ENCODE results near the gene PCDHB7.
A peak's percentile ranks its signal among the peaks of the same experiment; 100 is the strongest.
"Not testable (repeated sequence)": the region's sequence is repeated elsewhere in the genome, so short reads cannot be mapped to it uniquely, and the experiment has no call there.

The PCDHB7 gene

GRCh38 chr5:141210849-141211248, 38.4 kb downstream of the PCDHB7 start:
- DNase-seq; in situ Hi-C loops (cut with HindIII; ENCODE audit: low pct_ligation_motif_present, low pct_unique_long_range_greater_than_20kb, low sequenced_read_pairs): not testable (repeated sequence)

GRCh38 chr5:141213656-141214339, 41.4 kb downstream of the PCDHB7 start, which contains the start of gene PCDHB13:
PCDHB13 (plus strand) TSS chr5:141213919; CDS start chr5:141214124, 205 bp downstream.
- in situ Hi-C loops (cut with HindIII; ENCODE audit: low pct_ligation_motif_present, low pct_unique_long_range_greater_than_20kb, low sequenced_read_pairs): not testable (repeated sequence)
- DNase-seq: peak; percentile 58

GRCh38 chr5:141214583-141214982, 42.1 kb downstream of the PCDHB7 start:
- in situ Hi-C loops (cut with HindIII; ENCODE audit: low pct_ligation_motif_present, low pct_unique_long_range_greater_than_20kb, low sequenced_read_pairs); DNase-seq: not testable (repeated sequence)

GRCh38 chr5:141215504-141215903, 43.1 kb downstream of the PCDHB7 start:
- not testable (repeated sequence) for DNase-seq

GRCh38 chr5:141216035-141216434, 43.6 kb downstream of the PCDHB7 start:
- DNase-seq; in situ Hi-C loops (cut with HindIII; ENCODE audit: low pct_ligation_motif_present, low pct_unique_long_range_greater_than_20kb, low sequenced_read_pairs): not testable (repeated sequence)

More at GRCh38 chr5:141215504-141215903, 43.1 kb downstream of the PCDHB7 start:
- in situ Hi-C loops (cut with HindIII; ENCODE audit: low pct_ligation_motif_present, low pct_unique_long_range_greater_than_20kb, low sequenced_read_pairs): not testable (repeated sequence)

- DNase-seq: peak; percentile 62
- in situ Hi-C loops (cut with HindIII; ENCODE audit: low pct_ligation_motif_present, low pct_unique_long_range_greater_than_20kb, low sequenced_read_pairs): no loop called here
These were observed 50.8 kb downstream of the PCDHB7 start, which contains the start of gene PCDHB14 for GRCh38 chr5:141223112-141223783. PCDHB14 (plus strand) TSS chr5:141223343; CDS start chr5:141223506, 163 bp downstream.

- in situ Hi-C loops (cut with HindIII; ENCODE audit: low pct_ligation_motif_present, low pct_unique_long_range_greater_than_20kb, low sequenced_read_pairs); DNase-seq: not testable (repeated sequence)
These were observed 52.4 kb downstream of the PCDHB7 start for GRCh38 chr5:141224844-141225243.

- in situ Hi-C loops (cut with HindIII; ENCODE audit: low pct_ligation_motif_present, low pct_unique_long_range_greater_than_20kb, low sequenced_read_pairs); DNase-seq: not testable (repeated sequence)
These were observed 53.0 kb downstream of the PCDHB7 start for GRCh38 chr5:141225421-141225820.
